GM23338 (cell line): Measurements from ENCODE around the gene LETMD1. TPM values are rescaled to one million over a fixed set of nuclear protein-coding genes. Genes with fewer than 3 reads are reported as not detected.

Source experiments
- ATAC-seq: fragments of 200-7000 bp; cut with Tn5 transposase; 3 replicates; pipeline ENCODE4 v1.9.1; 2020
- DNase-seq: peaks from one replicate; pipeline ENCODE4 v3.0.0-alpha.2; 2015; ENCODE audit warnings: low spot score
- H2AFZ ChIP-seq: fragments of 200-600 bp; sonication (generic); 2 replicates; pipeline ENCODE4 v1.8.0; 2016; ENCODE audit warnings: antibody characterized with exemption, mild to moderate bottlenecking, moderate library complexity
- H3F3A ChIP-seq: fragments of 200-600 bp; sonication (generic); replicated peaks from 2 replicates; pipeline ENCODE4 v1.8.0; 2017; ENCODE audit warnings: antibody characterized with exemption, mixed run types, low read depth
- H3K27ac ChIP-seq: fragments of 200-600 bp; sonication (generic); 2 replicates; pipeline ENCODE4 v1.6.1; 2016; ENCODE audit warnings: low read depth
- H3K27me3 ChIP-seq: fragments of 200-600 bp; sonication (generic); 2 replicates; pipeline ENCODE4 v1.8.0; 2016; ENCODE audit warnings: mild to moderate bottlenecking, mixed run types, moderate library complexity; ENCODE audit not compliant: insufficient read depth
- H3K36me3 ChIP-seq: fragments of 200-600 bp; sonication (generic); 2 replicates; pipeline ENCODE4 v1.8.0; 2016; ENCODE audit warnings: mild to moderate bottlenecking; ENCODE audit not compliant: insufficient read depth
- H3K4me1 ChIP-seq: fragments of 200-600 bp; sonication (generic); 2 replicates; pipeline ENCODE4 v1.8.0; 2016; ENCODE audit warnings: mild to moderate bottlenecking, moderate library complexity; ENCODE audit not compliant: insufficient read depth
- H3K4me2 ChIP-seq: fragments of 200-600 bp; sonication (generic); 2 replicates; pipeline ENCODE4 v1.7.1; 2017; ENCODE audit warnings: mixed run types
- H3K4me3 ChIP-seq: fragments of 200-600 bp; sonication (generic); 2 replicates; pipeline ENCODE4 v1.6.1; 2016; ENCODE audit warnings: mixed run types
- H3K79me2 ChIP-seq: fragments of 200-600 bp; sonication (generic); replicated peaks from 2 replicates; pipeline ENCODE4 v1.8.0; 2017; ENCODE audit warnings: mild to moderate bottlenecking; ENCODE audit not compliant: insufficient read depth
- H3K9me2 ChIP-seq: fragments of 200-600 bp; sonication (generic); 2 replicates; pipeline ENCODE4 v1.8.0; 2017; ENCODE audit not compliant: insufficient read depth
- H4K20me1 ChIP-seq: fragments of 200-600 bp; sonication (generic); replicated peaks from 2 replicates; pipeline ENCODE4 v1.8.0; 2017; ENCODE audit warnings: mild to moderate bottlenecking; ENCODE audit not compliant: insufficient read depth
- H3K27ac Mint-ChIP-seq: 2 replicates; pipeline ENCODE4 v1.8.0; 2020; ENCODE audit warnings: inconsistent platforms, mild to moderate bottlenecking, moderate library complexity, mixed read lengths
- H3K27me3 Mint-ChIP-seq: 3 replicates; pipeline ENCODE4 v1.8.0; 2022; ENCODE audit warnings: low read depth, mild to moderate bottlenecking, moderate library complexity, mixed read lengths, inconsistent platforms; ENCODE audit not compliant: insufficient read depth, poor library complexity
- H3K36me3 Mint-ChIP-seq: 3 replicates; pipeline ENCODE4 v1.8.0; 2021; ENCODE audit warnings: low read depth, mild to moderate bottlenecking, inconsistent platforms, moderate library complexity, mixed read lengths
- H3K4me1 Mint-ChIP-seq: 3 replicates; pipeline ENCODE4 v1.8.0; 2020; ENCODE audit warnings: mild to moderate bottlenecking, inconsistent platforms, mixed read lengths
- H3K4me3 Mint-ChIP-seq: 3 replicates; pipeline ENCODE4 v1.8.0; 2021; ENCODE audit warnings: moderate library complexity, mild to moderate bottlenecking, inconsistent platforms, mixed read lengths
- H3K9me3 Mint-ChIP-seq: 3 replicates; pipeline ENCODE4 v1.8.0; 2020; ENCODE audit warnings: moderate library complexity, mild to moderate bottlenecking, inconsistent platforms, mixed read lengths
- CTCF ChIP-seq, 2 experiments: fragments of 200-600 bp in 1 of 2; sonication (generic) in 1 of 2; conservative IDR thresholded peaks; 2 replicates each; pipeline versions ENCODE4 v1.5.1 to v1.6.1; 2016 to 2017; ENCODE audit warnings: antibody characterized with exemption in 2 of 2, low read depth in 2 of 2, mild to moderate bottlenecking in 2 of 2, moderate library complexity in 1 of 2
- ETS1 ChIP-seq: IDR thresholded peaks from 2 replicates; pipeline ENCODE4 v1.6.1; 2016; ENCODE audit warnings: antibody characterized with exemption
- EZH2 ChIP-seq: fragments of 200-600 bp; sonication (generic); IDR thresholded peaks from one replicate; pipeline ENCODE4 v1.8.0; 2017; ENCODE audit warnings: antibody characterized with exemption, mild to moderate bottlenecking, low read depth; ENCODE audit not compliant: unreplicated experiment
- EZH2phosphoT487 ChIP-seq: fragments of 200-600 bp; sonication (generic); IDR thresholded peaks from one replicate; pipeline ENCODE4 v1.8.1; 2018; ENCODE audit warnings: antibody characterized with exemption; ENCODE audit not compliant: unreplicated experiment
- JUNB ChIP-seq: IDR thresholded peaks from one replicate; pipeline ENCODE4 v1.6.1; 2016; ENCODE audit warnings: antibody characterized with exemption; ENCODE audit not compliant: unreplicated experiment
- NANOG ChIP-seq: IDR thresholded peaks from 2 replicates; pipeline ENCODE4 v1.6.1; 2016; ENCODE audit warnings: antibody characterized with exemption, borderline replicate concordance
- STAT1 ChIP-seq: IDR thresholded peaks from one replicate; pipeline ENCODE4 v1.6.1; 2016; ENCODE audit warnings: antibody characterized with exemption; ENCODE audit not compliant: unreplicated experiment
- ZNF114 ChIP-seq: fragments of 250-450 bp; sonication (Bioruptor Pico); IDR thresholded peaks from 2 replicates; pipeline ENCODE4 v1.5.0; 2020; ENCODE audit warnings: mild to moderate bottlenecking, moderate library complexity
- ZNF331 ChIP-seq: fragments of 250-450 bp; sonication (Bioruptor Pico); IDR thresholded peaks from 2 replicates; pipeline ENCODE4 v1.5.0; 2020; ENCODE audit warnings: low read depth, mild to moderate bottlenecking, moderate library complexity
- polyA plus RNA-seq: library from polyadenylated mRNA; unstranded; fragments of >200 nt; fragmentation: Nextera tagmentation; extraction: Ambion mirVana; gene quantifications from 2 replicates; pipeline ENCODE4 v1.2.1, GENCODE V29; 2016
- total RNA-seq: library from RNA; depleted of rRNA; stranded (reverse); fragments of >200 nt; shearing (Covaris generic); gene quantifications from 2 replicates; pipeline ENCODE4 v1.2.3, GENCODE V29; 2014
- TF ChIP-seq, protein P1 (sequence below): fragments of 250-450 bp; sonication (Bioruptor Pico); IDR thresholded peaks from 2 replicates; pipeline ENCODE4 v1.5.0; 2020; ENCODE audit warnings: mild to moderate bottlenecking, moderate library complexity

LETMD1 gene
- total and polyA plus RNA-seq, 2 experiments from 2014 or later, result 15.7 to 29.9 TPM

- Mint-ChIP-seq H3K36me3 (peaks cover 74% of the 10 kb centered on the region), H3K4me3 (no peak overlapping the region), H3K9me3 (no peaks in the 10 kb centered on the region), H3K27me3 (peaks cover 2% of the 10 kb centered on the region), H3K4me1 (no peaks in the 10 kb centered on the region), H3K27ac (no peak overlapping the region)
- TF ChIP-seq CTCF (conservative IDR thresholded peaks at IDR 0.05; ENCODE audit: low read depth in 2 of 2), result no peak
- no peak for TF ChIP-seq NANOG
- TF ChIP-seq ZNF114, result no peak
- no peak for TF ChIP-seq JUNB
- TF ChIP-seq STAT1, result no peak
- TF ChIP-seq ETS1, result no peak
- no peak overlapping the region for H2AFZ ChIP-seq
- no peaks in the 10 kb centered on the region for H3K4me1 ChIP-seq
- H3K27ac ChIP-seq, result no peak overlapping the region
- H3K9me2 ChIP-seq, result no peaks in the 10 kb centered on the region
- DNase-seq (no peak), ATAC-seq (no peak)
- H4K20me1 ChIP-seq, result peaks cover 5% of the 10 kb centered on the region
- no peaks in the 10 kb centered on the region for H3K79me2 ChIP-seq
- no peaks in the 10 kb centered on the region for H3K27me3 ChIP-seq
- no peaks in the 10 kb centered on the region for H3F3A ChIP-seq
- no peak overlapping the region for H3K4me3 ChIP-seq
- H3K36me3 ChIP-seq, result peaks cover 42% of the 10 kb centered on the region; the same call in 1 of the 2 replicates
- no peak overlapping the region for H3K4me2 ChIP-seq
Observed at GRCh38 chr12:51103977-51104376, 55.9 kb downstream of the LETMD1 start.

GRCh38 chr12:51108136-51108535, 60.0 kb downstream of the LETMD1 start:
- Histone ChIP-seq H3K9me2 (no peaks in the 10 kb centered on the region), H3K4me3 (no peak overlapping the region), H3K79me2 (no peaks in the 10 kb centered on the region), H3F3A (no peaks in the 10 kb centered on the region), H4K20me1 (0 out of 2 replicates have a peak, but pooled peaks cover 5% of the 10 kb centered on the region), H3K27me3 (no peaks in the 10 kb centered on the region), H3K36me3 (peaks cover 46% of the 10 kb centered on the region), H3K4me2 (no peak overlapping the region), H3K4me1 (no peaks in the 10 kb centered on the region), H2AFZ (no peak overlapping the region), H3K27ac (no peak overlapping the region)
- Mint-ChIP-seq H3K9me3 (no peaks in the 10 kb centered on the region), H3K36me3 (peaks cover 68% of the 10 kb centered on the region), H3K4me1 (no peaks in the 10 kb centered on the region), H3K4me3 (no peak overlapping the region), H3K27ac (no peak overlapping the region), H3K27me3 (peaks cover 4% of the 10 kb centered on the region)
- no peak for DNase-seq
- ATAC-seq, result no peak
- TF ChIP-seq EZH2phosphoT487 (no peak), ZNF331 (CRISPR knock-in tag) (no peak), STAT1 (no peak), ETS1 (no peak), JUNB (no peak), EZH2 (no peak)
- TF ChIP-seq, protein P1, sequence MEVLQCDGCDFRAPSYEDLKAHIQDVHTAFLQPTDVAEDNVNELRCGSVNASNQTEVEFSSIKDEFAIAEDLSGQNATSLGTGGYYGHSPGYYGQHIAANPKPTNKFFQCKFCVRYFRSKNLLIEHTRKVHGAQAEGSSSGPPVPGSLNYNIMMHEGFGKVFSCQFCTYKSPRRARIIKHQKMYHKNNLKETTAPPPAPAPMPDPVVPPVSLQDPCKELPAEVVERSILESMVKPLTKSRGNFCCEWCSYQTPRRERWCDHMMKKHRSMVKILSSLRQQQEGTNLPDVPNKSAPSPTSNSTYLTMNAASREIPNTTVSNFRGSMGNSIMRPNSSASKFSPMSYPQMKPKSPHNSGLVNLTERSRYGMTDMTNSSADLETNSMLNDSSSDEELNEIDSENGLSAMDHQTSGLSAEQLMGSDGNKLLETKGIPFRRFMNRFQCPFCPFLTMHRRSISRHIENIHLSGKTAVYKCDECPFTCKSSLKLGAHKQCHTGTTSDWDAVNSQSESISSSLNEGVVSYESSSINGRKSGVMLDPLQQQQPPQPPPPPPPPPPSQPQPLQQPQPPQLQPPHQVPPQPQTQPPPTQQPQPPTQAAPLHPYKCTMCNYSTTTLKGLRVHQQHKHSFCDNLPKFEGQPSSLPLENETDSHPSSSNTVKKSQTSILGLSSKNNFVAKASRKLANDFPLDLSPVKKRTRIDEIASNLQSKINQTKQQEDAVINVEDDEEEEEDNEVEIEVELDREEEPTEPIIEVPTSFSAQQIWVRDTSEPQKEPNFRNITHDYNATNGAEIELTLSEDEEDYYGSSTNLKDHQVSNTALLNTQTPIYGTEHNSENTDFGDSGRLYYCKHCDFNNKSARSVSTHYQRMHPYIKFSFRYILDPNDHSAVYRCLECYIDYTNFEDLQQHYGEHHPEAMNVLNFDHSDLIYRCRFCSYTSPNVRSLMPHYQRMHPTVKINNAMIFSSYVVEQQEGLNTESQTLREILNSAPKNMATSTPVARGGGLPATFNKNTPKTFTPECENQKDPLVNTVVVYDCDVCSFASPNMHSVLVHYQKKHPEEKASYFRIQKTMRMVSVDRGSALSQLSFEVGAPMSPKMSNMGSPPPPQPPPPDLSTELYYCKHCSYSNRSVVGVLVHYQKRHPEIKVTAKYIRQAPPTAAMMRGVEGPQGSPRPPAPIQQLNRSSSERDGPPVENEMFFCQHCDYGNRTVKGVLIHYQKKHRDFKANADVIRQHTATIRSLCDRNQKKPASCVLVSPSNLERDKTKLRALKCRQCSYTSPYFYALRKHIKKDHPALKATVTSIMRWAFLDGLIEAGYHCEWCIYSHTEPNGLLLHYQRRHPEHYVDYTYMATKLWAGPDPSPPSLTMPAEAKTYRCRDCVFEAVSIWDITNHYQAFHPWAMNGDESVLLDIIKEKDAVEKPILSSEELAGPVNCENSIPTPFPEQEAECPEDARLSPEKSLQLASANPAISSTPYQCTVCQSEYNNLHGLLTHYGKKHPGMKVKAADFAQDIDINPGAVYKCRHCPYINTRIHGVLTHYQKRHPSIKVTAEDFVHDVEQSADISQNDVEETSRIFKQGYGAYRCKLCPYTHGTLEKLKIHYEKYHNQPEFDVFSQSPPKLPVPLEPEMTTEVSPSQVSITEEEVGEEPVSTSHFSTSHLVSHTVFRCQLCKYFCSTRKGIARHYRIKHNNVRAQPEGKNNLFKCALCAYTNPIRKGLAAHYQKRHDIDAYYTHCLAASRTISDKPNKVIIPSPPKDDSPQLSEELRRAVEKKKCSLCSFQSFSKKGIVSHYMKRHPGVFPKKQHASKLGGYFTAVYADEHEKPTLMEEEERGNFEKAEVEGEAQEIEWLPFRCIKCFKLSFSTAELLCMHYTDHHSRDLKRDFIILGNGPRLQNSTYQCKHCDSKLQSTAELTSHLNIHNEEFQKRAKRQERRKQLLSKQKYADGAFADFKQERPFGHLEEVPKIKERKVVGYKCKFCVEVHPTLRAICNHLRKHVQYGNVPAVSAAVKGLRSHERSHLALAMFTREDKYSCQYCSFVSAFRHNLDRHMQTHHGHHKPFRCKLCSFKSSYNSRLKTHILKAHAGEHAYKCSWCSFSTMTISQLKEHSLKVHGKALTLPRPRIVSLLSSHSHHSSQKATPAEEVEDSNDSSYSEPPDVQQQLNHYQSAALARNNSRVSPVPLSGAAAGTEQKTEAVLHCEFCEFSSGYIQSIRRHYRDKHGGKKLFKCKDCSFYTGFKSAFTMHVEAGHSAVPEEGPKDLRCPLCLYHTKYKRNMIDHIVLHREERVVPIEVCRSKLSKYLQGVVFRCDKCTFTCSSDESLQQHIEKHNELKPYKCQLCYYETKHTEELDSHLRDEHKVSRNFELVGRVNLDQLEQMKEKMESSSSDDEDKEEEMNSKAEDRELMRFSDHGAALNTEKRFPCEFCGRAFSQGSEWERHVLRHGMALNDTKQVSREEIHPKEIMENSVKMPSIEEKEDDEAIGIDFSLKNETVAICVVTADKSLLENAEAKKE (CRISPR knock-in tag), result no peak
